ENCODE results near the gene ENG. TPM values are rescaled to one million over a fixed set of nuclear protein-coding genes. Genes with fewer than 3 reads are reported as not detected.
A peak's percentile ranks its signal among the peaks of the same experiment; 100 is the strongest.

Gene ENG
- total and polyA plus RNA-seq, 2 of the 4 experiments (the other 2 are of a cell fraction): 3.6 to 83.3 TPM

DNA sequence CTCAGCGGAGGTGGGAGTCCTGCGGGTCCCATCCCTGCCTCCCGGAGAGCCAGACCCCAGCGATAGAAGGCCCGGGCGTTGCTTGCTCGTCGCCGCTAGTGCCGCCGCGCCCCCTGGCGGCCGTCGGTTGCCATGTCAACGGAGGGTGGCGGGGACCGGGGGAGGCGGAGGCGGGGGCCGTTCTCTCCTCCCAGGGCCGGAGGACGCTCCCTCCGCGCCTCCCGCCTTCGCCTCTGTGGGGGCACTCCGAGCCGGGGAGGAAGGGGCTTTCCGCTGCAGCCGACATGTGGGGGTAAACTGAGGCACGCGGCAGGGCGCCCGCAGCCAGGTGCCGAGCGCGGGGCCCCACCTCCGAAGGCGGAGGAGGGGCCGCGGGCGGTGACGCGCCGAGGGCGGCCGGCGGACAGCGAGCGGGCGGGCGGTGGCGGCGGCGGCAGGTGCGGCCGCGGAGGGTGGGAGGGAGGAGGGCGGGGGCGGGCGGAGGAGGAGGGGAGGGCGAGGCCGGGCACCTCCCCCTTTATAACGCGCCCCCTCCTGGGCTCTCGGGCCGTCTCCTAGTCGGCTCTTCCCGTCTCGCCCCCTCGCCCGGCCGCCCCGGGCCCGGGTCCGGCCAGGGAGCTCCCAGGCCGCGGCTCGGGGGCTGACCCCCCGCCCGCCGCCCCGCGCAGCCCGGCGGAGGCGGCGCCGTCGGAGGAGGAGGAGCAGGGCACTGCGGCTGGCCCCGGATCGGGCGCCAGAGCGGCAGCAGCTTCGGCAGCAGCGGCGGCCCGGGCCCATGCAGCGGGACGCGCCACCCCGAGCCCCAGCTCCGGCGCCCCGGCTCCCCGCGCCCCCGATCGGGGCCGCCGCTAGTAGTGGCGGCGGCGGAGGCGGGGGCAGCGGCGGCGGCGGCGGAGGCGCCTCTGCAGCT is 69.2 kb downstream of the ENG start:
- Histone ChIP-seq H4K8ac (ENCODE audit: low read depth in 2 of 2, low read length in 2 of 2) (peak overlapping the region in 1 of 2 experiments; percentile 70; a peak in 2 of 4 replicates), H3K27me3 (ENCODE audit: control insufficient read depth, insufficient read depth, low read length) (no peaks in the 10 kb centered on the region), H4K5ac (ENCODE audit: low read depth, low read length) (no peak overlapping the region), H3K27ac (ENCODE audit: insufficient read depth, low read length) (peak overlapping the region; percentile 48; the same call in 1 of the 2 replicates), H2BK20ac (ENCODE audit: low read depth, low read length) (no peak overlapping the region), H2AK9ac (replicated peaks; ENCODE audit: low read depth, low read length, poor library complexity) (peak overlapping the region; percentile 51), H3K4ac (ENCODE audit: low read depth, low read length) (no peak overlapping the region), H3K14ac (replicated peaks; ENCODE audit: low read depth, low read length) (no peak overlapping the region), H3K9ac (ENCODE audit: low read depth, low read length) (no peak overlapping the region), H4K20me1 (ENCODE audit: insufficient read depth, low read length) (peaks cover 43% of the 10 kb centered on the region), H2AFZ (replicated peaks; ENCODE audit: low read length, poor library complexity) (peak overlapping the region; percentile 96), H4K91ac (ENCODE audit: insufficient read depth, low read depth, low read length) (no peak overlapping the region), H3K9me1 (ENCODE audit: insufficient read depth, low read length) (no peaks in the 10 kb centered on the region; the same call in 1 of the 2 replicates), H3K4me1 (ENCODE audit: control insufficient read depth, insufficient read depth, low read length) (no peaks in the 10 kb centered on the region; the same call in 1 of the 2 replicates), H3K4me3 (ENCODE audit: insufficient read depth, low read depth, low read length) (peak overlapping the region; percentile 95), H3K56ac (ENCODE audit: extremely low read depth, insufficient read depth, low read length) (no peak overlapping the region), H2AK5ac (ENCODE audit: low read depth, low read length) (no peak overlapping the region), H3K79me1 (ENCODE audit: low read depth in 1 of 2, low read length in 2 of 2) (peaks cover 14 to 41% of the 10 kb centered on the region in 2 experiments), H3K4me2 (ENCODE audit: low read depth, low read length) (peak overlapping the region; percentile 74), H3K18ac (ENCODE audit: low read depth, low read length) (no peak overlapping the region), H3K23ac (ENCODE audit: low read depth, low read length) (no peak overlapping the region), H3K9me3 (ENCODE audit: control insufficient read depth, insufficient read depth, low read length) (no peaks in the 10 kb centered on the region), H2BK15ac (ENCODE audit: low read depth, low read length) (no peak overlapping the region), H2BK5ac (ENCODE audit: low read depth, low read length, poor library complexity, severe bottlenecking) (peak overlapping the region; percentile 56), H3K36me3 (ENCODE audit: control insufficient read depth, insufficient read depth, low read length) (peaks cover 31% of the 10 kb centered on the region), H2BK120ac (ENCODE audit: low read depth, low read length) (no peak overlapping the region)
- BruUV-seq (replicated peaks): no TSS peak
- ATAC-seq (ENCODE audit: low read depth): peak; percentile 70
- intact Hi-C loops (cut with micrococcal nuclease): loop anchor here (1.0 kb wide), 1 partner anchor 50 kb away; the partner anchor contains the start of gene TOR2A
- WGBS, 2 experiments (ENCODE audit: extremely low coverage in 2 of 2, insufficient read length in 1 of 2): 0% methylated on average over 19 of the region's 123 CpGs; no CpG with 5 or more reads in 1 of the 2 experiments
- DNase-seq: peak; percentile 64
- dilution Hi-C loops (cut with HindIII; ENCODE audit: low sequenced_read_pairs, unreplicated experiment): no loop called here
- in situ Hi-C loops (cut with MboI; ENCODE audit: low sequenced_read_pairs): no loop called here
- ChIA-PET CTCF (interaction anchor here (0.6 to 2.2 kb wide), 4 partner anchors 9 to 325 kb away, joined by 3 to 8 read pairs (median 4); partner anchors contain the start of gene TOR2A), POLR2A (ENCODE audit: unreplicated experiment) (interaction anchor here (0.5 to 1.0 kb wide), 3 partner anchors 16 to 231 kb away, joined by 3 to 19 read pairs (median 4); no protein-coding TSS in a partner anchor)
- peak; percentile 69 for TF ChIP-seq SMC3 (IDR thresholded peaks at IDR 0.05; ENCODE audit: low read depth, low read length)
- TF ChIP-seq NFE2L2 (IDR thresholded peaks at IDR 0.05; ENCODE audit: low read depth, low read length): no peak
- no peak for TF ChIP-seq FOS (IDR thresholded peaks at IDR 0.05; ENCODE audit: low read depth, low read length)
- TF ChIP-seq BHLHE40 (IDR thresholded peaks at IDR 0.05; ENCODE audit: low read depth, low read length): no peak
- TF ChIP-seq, protein P1, sequence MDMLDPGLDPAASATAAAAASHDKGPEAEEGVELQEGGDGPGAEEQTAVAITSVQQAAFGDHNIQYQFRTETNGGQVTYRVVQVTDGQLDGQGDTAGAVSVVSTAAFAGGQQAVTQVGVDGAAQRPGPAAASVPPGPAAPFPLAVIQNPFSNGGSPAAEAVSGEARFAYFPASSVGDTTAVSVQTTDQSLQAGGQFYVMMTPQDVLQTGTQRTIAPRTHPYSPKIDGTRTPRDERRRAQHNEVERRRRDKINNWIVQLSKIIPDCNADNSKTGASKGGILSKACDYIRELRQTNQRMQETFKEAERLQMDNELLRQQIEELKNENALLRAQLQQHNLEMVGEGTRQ (IDR thresholded peaks at IDR 0.05; ENCODE audit: low read depth, low read length): no peak
- no peak for TF ChIP-seq CEBPB (IDR thresholded peaks at IDR 0.05; ENCODE audit: low read depth, low read length)
- no peak; the same call in 1 of the 2 replicates for TF ChIP-seq CHD1 (IDR thresholded peaks at IDR 0.05; ENCODE audit: low read depth, low read length)
- TF ChIP-seq MXI1 (IDR thresholded peaks at IDR 0.05; ENCODE audit: borderline replicate concordance, low read depth, low read length): no peak
- TF ChIP-seq RAD21 (IDR thresholded peaks at IDR 0.05; ENCODE audit: low read length): peak; percentile 76
- TF ChIP-seq POLR2A (IDR thresholded peaks at IDR 0.05; ENCODE audit: low read depth, low read length): no peak; the same call in 1 of the 2 replicates
- peak; percentile 77 for TF ChIP-seq CTCF (conservative IDR thresholded peaks at IDR 0.05; ENCODE audit: low read depth, low read length)
- TF ChIP-seq ELK1 (IDR thresholded peaks at IDR 0.05; ENCODE audit: borderline replicate concordance, low read depth, low read length): no peak
- no peak for TF ChIP-seq RCOR1 (IDR thresholded peaks at IDR 0.05; ENCODE audit: insufficient replicate concordance, low read length)
